Breast epithelium (tissue), 3 donors: Measurements from ENCODE around the gene COPE.

Experiments used
- POLR2AphosphoS5 ChIP-seq, 3 donors: sonication (generic); formaldehyde crosslinking; IDR thresholded peaks; one replicate each; pipeline ENCODE4 v1.6.1; 2017; ENCODE audit warnings: antibody characterized with exemption in 3 of 3
- TF ChIP-seq, protein P1 (sequence below), 3 donors: fragments of 450-650 bp; IDR thresholded peaks; one replicate each; pipeline ENCODE4 v1.5.1; 2016 to 2017; ENCODE audit warnings: antibody characterized with exemption in 3 of 3, mild to moderate bottlenecking in 3 of 3, moderate library complexity in 3 of 3

DNA sequence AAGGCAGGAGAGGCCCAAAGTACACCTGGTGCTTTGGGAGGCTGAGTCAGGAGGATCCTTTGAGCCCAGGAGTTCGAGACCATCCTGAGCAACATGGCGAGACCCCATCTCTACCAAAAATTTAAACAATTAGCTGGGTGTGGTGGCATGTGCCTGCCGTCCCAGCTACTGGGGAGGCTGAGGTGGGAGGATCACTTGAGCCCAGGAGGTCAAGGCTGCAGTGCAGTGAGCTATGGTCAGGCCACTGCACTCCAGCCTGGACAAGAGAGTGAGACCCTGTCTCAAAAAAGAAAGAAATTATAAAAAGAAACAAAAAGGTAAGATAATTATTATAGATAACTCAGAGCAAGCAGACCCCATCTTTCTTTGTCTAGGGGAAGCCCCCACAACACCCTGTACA, 20.0 kb upstream of the COPE start:
- TF ChIP-seq POLR2AphosphoS5 (IDR thresholded peaks at IDR 0.05), result no peak
- TF ChIP-seq, protein P1, sequence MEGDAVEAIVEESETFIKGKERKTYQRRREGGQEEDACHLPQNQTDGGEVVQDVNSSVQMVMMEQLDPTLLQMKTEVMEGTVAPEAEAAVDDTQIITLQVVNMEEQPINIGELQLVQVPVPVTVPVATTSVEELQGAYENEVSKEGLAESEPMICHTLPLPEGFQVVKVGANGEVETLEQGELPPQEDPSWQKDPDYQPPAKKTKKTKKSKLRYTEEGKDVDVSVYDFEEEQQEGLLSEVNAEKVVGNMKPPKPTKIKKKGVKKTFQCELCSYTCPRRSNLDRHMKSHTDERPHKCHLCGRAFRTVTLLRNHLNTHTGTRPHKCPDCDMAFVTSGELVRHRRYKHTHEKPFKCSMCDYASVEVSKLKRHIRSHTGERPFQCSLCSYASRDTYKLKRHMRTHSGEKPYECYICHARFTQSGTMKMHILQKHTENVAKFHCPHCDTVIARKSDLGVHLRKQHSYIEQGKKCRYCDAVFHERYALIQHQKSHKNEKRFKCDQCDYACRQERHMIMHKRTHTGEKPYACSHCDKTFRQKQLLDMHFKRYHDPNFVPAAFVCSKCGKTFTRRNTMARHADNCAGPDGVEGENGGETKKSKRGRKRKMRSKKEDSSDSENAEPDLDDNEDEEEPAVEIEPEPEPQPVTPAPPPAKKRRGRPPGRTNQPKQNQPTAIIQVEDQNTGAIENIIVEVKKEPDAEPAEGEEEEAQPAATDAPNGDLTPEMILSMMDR (IDR thresholded peaks at IDR 0.05), result no peak
